ENCODE results near the gene APBB2. TPM values are rescaled to one million over a fixed set of nuclear protein-coding genes. Genes with fewer than 3 reads are reported as not detected.

Gene APBB2
- total RNA-seq, 4 donors from 2014 or later: 139 to 248 (median 203) TPM

GRCh38 chr4:41212616-41213203, 1.6 kb downstream of the APBB2 start:
- H3K27me3 ChIP-seq: no peaks in the 10 kb centered on the region
- peak overlapping the region; percentile 69 to 91 (median 86) for H3K4me3 ChIP-seq
- TF ChIP-seq EP300 (IDR thresholded peaks at IDR 0.05) (peak in 1 of 2 donors; percentile 47), CTCF (IDR thresholded peaks at IDR 0.05) (peak; percentile 11 to 69 (median 53)), POLR2A (IDR thresholded peaks at IDR 0.05) (no peak)
- H3K4me1 ChIP-seq: peaks cover 0 to 69% (median 14%) of the 10 kb centered on the region in 4 donors
- H3K36me3 ChIP-seq: no peaks in the 10 kb centered on the region
- no peaks in the 10 kb centered on the region for H3K9me3 ChIP-seq
- 20 to 24% methylated on average over 12 of the region's 12 CpGs for WGBS, 2 donors
- DNase-seq (ENCODE audit: low spot score in 2 of 2): peak in 1 of 2 donors; percentile 62
- peak overlapping the region in 2 of 4 donors; percentile 44 to 87 for H3K27ac ChIP-seq

- 79 to 84% methylated on average over 1 of the region's 1 CpG for WGBS, 2 donors
- peak overlapping the region in 2 of 4 donors; percentile 44 to 87 for H3K27ac ChIP-seq
Measured at GRCh38 chr4:41211951-41212615, 2.3 kb downstream of the APBB2 start.

GRCh38 chr4:41209901-41210300, 4.4 kb downstream of the APBB2 start:
- Histone ChIP-seq H3K4me3 (no peak overlapping the region), H3K4me1 (peaks cover 0 to 71% (median 17%) of the 10 kb centered on the region in 4 donors), H3K9me3 (no peaks in the 10 kb centered on the region), H3K36me3 (no peaks in the 10 kb centered on the region), H3K27me3 (no peaks in the 10 kb centered on the region), H3K27ac (peak overlapping the region in 1 of 4 donors; percentile 13)
- no peak for DNase-seq (ENCODE audit: low spot score in 2 of 2)
- 87 to 88% methylated on average over 9 of the region's 9 CpGs for WGBS, 2 donors
- TF ChIP-seq EP300 (IDR thresholded peaks at IDR 0.05): no peak
- no peak for TF ChIP-seq CTCF (IDR thresholded peaks at IDR 0.05)
- no peak for TF ChIP-seq POLR2A (IDR thresholded peaks at IDR 0.05)

More at GRCh38 chr4:41211951-41212615, 2.3 kb downstream of the APBB2 start:
- no peak for TF ChIP-seq EP300 (IDR thresholded peaks at IDR 0.05)
- no peak for TF ChIP-seq CTCF (IDR thresholded peaks at IDR 0.05)
- TF ChIP-seq POLR2A (IDR thresholded peaks at IDR 0.05): no peak
- H3K4me1 ChIP-seq: peaks cover 0 to 73% (median 15%) of the 10 kb centered on the region in 4 donors
- no peak for DNase-seq (ENCODE audit: low spot score in 2 of 2)
- H3K9me3 ChIP-seq: no peaks in the 10 kb centered on the region
- no peaks in the 10 kb centered on the region for H3K27me3 ChIP-seq
- H3K36me3 ChIP-seq: no peaks in the 10 kb centered on the region
- peak overlapping the region in 2 of 4 donors; percentile 69 to 91 for H3K4me3 ChIP-seq

GRCh38 chr4:41209187-41209586, 5.2 kb downstream of the APBB2 start:
- Histone ChIP-seq H3K27ac (peak overlapping the region in 1 of 4 donors; percentile 13), H3K27me3 (no peaks in the 10 kb centered on the region), H3K4me1 (peaks cover 0 to 74% (median 22%) of the 10 kb centered on the region in 4 donors), H3K4me3 (no peak overlapping the region), H3K36me3 (no peaks in the 10 kb centered on the region), H3K9me3 (no peaks in the 10 kb centered on the region)
- TF ChIP-seq CTCF (IDR thresholded peaks at IDR 0.05) (no peak), POLR2A (IDR thresholded peaks at IDR 0.05) (no peak), EP300 (IDR thresholded peaks at IDR 0.05) (no peak)
- no peak for DNase-seq (ENCODE audit: low spot score in 2 of 2)
- WGBS, 2 donors: 76 to 95% methylated on average over 5 of the region's 5 CpGs

- Histone ChIP-seq H3K27ac (peak overlapping the region in 1 of 4 donors; percentile 2), H3K27me3 (no peaks in the 10 kb centered on the region), H3K4me3 (no peak overlapping the region), H3K9me3 (no peaks in the 10 kb centered on the region), H3K4me1 (peaks cover 0 to 82% (median 28%) of the 10 kb centered on the region in 4 donors), H3K36me3 (no peaks in the 10 kb centered on the region)
- peak in 1 of 2 donors; percentile 27 for DNase-seq (ENCODE audit: low spot score in 2 of 2)
- TF ChIP-seq CTCF (IDR thresholded peaks at IDR 0.05) (no peak), EP300 (IDR thresholded peaks at IDR 0.05) (peak in 1 of 2 donors; percentile 57)
Measured at GRCh38 chr4:41207291-41207831, 7.0 kb downstream of the APBB2 start.

Measured in tibial nerve (tissue), 4 donors.